Amygdala (tissue), 56 donors: ENCODE measurements around the gene ASTN2.

Experiments
- DNase-seq, 56 donors: peaks; one replicate each; lab custom pipeline; 2025; lab: John Stamatoyannopoulos, UW

Gene ASTN2

DNA sequence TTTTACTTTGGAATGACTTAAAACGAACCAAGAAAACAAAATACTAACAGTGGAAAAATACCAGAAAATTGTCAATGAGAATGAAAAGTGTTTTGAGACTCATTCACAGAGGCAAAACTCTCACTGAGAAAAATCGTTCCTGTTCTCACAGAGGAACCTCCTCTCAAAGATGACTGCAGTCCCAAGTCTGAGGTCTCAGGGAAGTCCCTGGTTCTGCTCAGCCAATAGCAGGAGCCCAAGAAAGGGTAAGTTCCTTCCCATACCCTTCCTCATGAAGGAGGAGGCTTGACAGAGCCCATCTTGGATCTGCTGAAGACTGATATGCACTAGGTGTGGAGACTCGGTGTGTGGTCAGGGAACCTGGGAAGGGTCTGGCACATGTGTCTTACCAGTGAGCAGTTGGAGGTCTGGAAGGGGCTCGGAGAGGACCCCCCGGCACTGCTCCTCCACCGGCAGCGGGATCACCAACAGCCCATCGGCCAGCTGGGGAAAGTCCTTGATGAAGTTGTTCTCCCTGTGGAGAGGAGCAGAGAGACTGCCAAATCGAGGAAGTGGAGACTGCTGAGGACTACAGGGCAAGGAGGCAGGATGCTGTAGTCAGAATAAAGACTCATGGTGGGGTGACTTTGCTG lies 681.7 kb downstream of the ASTN2 start:
- no peak for DNase-seq

DNA sequence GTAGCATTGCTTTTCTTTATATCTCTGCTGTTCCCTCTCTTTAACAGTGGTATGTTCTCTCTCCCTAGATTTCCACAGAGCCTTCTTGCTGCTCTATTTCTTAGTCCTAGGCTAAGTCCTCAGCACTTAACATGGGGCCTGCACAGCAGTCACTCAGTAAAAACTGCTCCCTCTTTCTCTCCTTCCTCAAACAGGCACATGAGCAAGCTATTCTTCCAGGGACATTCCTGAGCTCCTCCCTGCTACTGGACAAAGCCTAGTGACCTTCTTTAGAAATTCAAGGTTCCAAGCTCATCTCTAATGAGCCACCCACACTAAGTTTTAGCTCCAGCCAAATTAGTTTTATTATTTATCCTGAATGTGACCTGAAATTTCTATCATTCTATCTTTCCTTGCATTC lies 688.3 kb downstream of the ASTN2 start:
- no peak for DNase-seq

- no peak for DNase-seq
Observed at GRCh38 chr9:116724123-116724522, 690.7 kb downstream of the ASTN2 start.

GRCh38 chr9:116721944-116722343 lies 692.9 kb downstream of the ASTN2 start:
- DNase-seq = no peak

DNA sequence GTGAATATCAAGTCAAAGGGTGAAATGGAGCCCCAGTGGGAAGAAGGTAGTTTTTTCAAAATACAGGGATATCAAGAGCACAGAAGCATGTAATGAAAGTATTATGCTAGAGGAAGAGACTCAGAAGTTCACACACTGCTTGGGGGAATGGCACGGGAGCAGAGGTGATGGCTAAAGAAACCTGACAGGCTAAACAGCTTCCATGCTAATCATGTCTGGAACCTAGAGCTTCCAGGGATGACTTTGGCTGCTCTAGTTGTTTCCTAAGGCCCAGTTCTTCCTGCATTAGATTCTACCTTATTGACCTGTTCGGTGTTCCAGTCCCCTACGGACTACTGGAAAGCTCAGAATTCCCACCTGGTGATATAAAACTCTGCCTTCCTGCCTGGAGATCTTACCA lies 693.4 kb downstream of the ASTN2 start:
- no peak for DNase-seq

DNA sequence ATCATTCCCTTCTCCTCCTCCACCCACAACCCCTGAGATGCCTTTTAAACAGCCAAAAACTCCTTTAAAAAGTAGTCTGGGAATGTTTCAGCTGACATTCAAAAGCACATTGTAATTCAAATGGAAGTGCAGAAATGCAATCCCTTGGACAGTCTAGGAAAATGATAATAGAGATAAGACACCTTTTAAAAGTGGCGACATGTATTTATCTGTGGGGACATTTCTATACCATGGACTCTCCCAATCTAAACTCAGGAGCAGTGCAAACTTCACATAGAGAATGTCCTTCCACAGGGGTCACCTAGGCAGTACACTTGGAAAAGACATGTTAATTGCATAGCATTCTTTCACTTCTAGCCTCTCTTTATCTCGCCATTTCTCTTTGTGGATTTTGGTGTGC lies 694.7 kb downstream of the ASTN2 start:
- DNase-seq = no peak

DNA sequence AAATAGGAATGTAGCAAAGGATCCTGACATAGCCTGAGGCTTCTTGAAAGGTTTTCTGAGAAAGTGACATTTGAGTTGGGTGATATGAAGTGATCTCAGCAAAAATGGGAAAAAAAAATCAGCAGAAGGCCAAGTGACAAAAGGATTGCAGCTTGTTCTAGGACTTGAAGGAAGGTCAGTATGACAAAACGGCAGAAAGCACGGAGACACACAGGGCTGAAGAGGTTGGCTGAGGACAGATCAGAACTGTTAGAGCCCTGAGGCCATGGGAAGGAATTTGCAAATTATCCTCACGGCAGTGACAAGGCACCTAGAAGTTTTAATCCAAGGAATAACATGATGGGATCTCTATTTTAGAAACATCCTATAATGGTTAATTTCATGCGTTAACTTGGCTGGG lies 696.7 kb downstream of the ASTN2 start:
- DNase-seq = no peak

GRCh38 chr9:116717150-116717549 lies 697.7 kb downstream of the ASTN2 start:
- DNase-seq = no peak

- no peak for DNase-seq
Observed at GRCh38 chr9:116716438-116716837, 698.4 kb downstream of the ASTN2 start.

GRCh38 chr9:116715751-116716150 lies 699.1 kb downstream of the ASTN2 start:
- no peak for DNase-seq

- no peak for DNase-seq
Observed at GRCh38 chr9:116713271-116713670, 701.6 kb downstream of the ASTN2 start.

- no peak for DNase-seq
Observed at GRCh38 chr9:116712781-116713180, 702.1 kb downstream of the ASTN2 start.

DNA sequence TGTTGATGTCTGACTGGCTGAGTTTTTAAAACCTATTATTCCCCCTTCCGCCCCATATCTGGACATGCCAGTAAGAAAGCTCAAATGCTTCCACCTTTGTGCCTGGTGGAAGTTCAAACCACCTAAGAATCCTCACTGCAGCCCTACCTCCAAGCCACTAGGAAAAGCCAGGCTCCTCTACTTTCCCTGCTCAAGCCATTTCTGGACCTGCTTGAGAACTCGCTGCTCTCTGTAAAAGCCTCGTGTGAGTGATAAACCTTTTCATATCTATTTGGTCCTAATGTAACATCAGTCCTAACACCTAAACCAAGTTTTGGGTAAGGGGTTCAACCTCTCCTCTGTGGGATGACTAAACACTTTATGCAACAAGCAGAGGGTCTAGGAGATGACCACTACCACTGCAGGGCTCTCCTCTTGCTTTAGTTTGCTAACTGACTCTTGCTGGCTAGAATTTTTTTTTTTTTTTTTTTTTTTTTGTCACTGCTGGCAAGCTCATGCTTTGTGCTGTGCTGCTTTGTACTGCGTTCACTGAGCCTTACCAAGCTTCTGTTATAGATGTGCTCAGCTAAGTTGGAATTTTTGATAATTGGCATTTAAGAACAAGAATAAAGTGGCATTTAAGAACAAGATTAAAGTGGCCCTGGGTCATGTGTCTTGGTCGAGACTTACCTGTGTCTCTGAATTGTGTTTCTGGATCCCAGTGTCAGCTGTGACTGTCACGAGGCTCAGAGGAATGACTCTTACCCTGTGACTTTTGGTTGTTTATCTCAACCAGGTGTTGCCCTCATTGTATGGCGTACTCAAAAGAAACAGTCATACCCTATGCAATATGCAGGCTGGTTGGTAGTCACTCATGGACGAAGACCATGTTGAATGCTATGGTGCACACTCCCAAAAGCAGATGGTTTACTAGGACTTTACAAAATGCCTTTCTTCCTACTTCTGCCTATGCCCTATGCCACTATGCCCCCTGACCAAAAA lies 708.3 kb downstream of the ASTN2 start:
- DNase-seq = no peak

DNA sequence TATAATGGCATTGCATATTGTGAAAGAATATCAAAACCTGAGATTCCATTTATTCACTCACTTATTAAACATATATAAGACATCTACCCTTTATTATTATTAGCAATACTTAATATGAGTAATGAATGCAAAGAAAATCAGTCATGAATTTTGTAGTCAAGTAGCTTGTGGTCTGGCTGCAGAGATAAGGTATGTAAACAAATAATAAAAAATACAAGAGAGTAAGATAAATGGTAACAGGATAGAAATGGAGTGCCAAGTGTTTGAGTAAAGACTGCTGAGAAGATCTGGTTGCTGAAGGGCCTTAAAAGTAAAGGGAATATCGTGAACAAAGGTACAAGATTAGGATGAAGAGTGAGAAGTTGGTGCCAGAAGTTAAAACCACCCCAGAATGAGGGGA lies 709.3 kb downstream of the ASTN2 start:
- DNase-seq = no peak

DNA sequence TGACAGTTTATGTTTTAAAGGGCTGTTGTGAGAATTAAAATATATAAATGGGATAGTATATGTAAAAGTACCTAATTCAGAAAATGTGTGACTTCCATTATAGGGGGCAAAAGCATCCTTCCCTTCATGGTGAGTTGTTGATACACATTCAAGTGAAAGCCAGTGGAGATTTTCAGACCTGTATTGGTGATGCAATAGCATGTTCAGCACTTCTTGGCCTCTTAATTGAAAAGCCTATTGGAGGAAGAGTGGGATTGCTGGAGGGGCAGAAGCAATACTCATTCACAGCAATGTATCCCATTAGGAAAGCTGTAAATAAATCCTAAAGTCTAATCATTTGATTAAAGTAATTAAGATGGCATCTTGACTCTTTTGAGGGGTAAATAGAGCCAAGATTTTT lies 710.4 kb downstream of the ASTN2 start:
- DNase-seq = no peak

DNA sequence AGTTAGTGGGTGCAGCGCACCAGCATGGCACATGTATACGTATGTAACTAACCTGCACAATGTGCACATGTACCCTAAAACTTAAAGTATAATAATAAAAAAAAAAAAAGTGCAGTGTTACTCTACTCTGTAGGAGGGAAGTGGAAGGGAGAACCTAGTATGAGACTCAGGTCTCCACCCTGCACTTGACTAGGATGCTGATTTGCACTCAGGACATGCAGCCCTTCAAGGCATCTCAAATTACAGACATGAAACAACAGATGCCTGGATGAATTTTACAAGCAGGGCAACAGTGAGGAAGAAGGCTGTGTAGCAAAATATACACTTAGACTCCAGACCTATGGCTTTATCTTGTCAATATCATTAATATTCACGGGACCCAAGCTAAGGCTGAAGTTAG lies 711.2 kb downstream of the ASTN2 start:
- DNase-seq = no peak

GRCh38 chr9:116701940-116702642 lies 712.8 kb downstream of the ASTN2 start:
- DNase-seq = no peak

DNA sequence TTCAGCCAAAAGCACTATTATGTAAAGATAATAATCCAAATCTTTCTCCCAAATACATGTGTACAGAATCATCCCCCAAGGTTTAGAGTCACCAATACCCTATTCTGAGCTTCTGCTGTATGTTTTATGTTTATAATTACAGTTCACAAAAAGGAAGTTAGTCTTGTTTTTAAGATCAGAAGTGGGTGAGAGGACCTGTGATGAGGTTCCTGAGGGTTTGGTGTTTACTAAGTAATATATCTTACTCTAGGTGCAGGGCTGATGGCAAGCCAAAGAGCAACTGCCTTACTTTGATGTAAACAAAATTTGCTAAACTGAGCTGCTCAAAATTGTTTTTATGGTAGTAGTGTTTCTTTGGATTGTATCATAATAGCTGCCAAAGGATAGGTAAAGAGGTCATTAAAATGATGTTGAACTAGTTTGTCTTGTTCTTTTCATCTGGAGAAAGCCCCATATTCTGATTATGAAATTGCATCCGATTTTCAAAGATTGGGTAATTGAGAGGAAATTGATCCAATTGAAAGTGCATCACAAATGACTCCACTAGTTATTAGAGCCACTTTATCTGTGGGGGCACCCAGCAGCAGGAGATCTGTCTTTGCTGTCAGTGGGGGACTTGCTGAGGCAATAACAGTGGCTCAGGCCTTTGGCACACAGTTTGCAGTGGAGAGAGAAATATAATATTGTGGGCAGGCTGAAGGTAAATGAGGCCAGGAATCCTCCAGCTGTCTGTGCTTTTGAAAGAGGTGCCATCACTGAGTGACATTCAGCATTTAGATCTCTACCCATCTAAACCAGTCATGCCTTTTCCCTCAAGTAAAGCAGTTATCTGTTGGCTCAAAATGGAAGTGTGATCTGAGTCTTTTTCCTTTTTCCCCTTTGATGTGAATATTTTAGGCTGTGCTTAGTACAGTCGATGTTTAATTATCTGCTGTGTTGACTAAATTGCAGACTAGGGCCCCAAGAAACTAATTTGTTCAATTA lies 713.7 kb downstream of the ASTN2 start:
- no peak for DNase-seq

DNA sequence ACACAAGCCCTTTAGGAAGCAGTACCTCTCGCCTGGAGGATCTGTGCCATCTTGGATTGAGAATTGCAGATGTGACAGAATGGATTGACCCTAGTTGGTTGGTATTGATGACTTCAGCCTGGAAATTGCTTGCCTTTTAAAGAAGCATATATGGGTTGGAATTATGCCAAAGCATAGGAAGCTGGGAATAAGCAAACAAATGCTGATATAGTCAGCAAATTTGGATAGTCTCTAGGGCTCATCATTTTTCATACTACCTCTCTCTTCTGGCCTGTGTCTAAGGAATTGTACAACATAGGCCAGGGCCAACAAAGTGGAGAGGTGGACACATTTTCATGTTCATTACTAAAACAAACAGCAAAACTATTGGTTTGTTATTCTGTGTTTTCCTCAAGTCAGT lies 714.6 kb downstream of the ASTN2 start:
- DNase-seq = no peak

GRCh38 chr9:116697887-116698286 lies 717.0 kb downstream of the ASTN2 start:
- DNase-seq = peak in 8 of 56 donors; percentile 3 to 20 (median 10)
